GM18502 (cell line): ENCODE data around the gene CCSER2.

Experiments
- ATAC-seq: cut with Tn5 transposase; IDR thresholded peaks from one replicate; pipeline ENCODE4 v1.9.1; 2021; ENCODE audit warnings: mild to moderate bottlenecking; ENCODE audit not compliant: unreplicated experiment, poor library complexity

The CCSER2 gene

DNA sequence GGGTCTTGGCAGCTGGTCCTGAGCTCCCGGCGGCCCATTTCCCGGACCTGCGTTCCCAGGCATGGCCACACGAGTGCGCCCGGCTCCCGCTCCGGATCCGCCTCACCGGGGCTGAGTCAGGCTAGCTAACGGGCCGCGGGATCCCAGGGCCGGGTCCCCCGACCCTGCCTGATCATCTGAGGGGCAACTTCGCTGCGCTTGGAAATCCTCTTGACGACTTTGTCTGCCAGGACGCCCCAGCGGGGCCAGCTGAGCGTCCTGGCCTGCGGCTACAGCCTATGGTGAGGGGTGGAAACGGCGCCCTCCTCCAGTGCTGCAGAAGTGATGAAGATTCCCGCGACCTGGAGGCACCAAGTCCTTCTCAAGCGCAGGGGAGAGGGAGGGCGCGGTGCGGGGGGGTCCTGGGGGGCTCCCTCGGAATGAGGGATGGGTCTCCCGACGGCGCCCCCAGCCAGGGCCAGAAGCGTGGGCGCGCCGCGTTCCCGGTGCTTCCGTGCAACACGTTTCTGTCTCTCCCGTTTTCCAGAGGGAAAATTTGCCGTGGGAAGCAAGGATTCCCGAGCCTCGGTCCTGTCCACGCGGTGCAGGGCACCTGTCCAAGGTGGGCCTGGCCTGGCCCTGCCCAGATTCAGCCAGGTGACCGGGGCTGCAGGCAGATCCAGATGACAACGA lies 212.4 kb downstream of the CCSER2 start:
- peak; percentile 93 for ATAC-seq

DNA sequence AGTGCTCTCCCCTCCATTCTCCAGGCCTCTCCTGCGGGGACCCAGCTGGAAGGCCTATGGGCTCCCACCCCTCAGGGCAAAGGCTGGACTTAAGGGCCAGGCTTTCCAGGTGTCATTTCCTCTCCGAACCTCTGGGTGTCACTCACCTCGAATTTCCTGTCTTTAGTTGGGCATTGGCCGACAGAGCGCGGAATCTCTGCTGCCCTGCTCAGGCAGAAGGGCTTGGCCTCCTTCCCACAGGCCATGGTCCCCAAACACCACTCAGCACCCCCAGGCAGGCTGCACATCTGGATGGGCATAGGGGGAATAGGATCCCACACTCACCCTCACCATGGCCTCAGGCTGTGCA lies 212.9 kb downstream of the CCSER2 start:
- no peak for ATAC-seq

DNA sequence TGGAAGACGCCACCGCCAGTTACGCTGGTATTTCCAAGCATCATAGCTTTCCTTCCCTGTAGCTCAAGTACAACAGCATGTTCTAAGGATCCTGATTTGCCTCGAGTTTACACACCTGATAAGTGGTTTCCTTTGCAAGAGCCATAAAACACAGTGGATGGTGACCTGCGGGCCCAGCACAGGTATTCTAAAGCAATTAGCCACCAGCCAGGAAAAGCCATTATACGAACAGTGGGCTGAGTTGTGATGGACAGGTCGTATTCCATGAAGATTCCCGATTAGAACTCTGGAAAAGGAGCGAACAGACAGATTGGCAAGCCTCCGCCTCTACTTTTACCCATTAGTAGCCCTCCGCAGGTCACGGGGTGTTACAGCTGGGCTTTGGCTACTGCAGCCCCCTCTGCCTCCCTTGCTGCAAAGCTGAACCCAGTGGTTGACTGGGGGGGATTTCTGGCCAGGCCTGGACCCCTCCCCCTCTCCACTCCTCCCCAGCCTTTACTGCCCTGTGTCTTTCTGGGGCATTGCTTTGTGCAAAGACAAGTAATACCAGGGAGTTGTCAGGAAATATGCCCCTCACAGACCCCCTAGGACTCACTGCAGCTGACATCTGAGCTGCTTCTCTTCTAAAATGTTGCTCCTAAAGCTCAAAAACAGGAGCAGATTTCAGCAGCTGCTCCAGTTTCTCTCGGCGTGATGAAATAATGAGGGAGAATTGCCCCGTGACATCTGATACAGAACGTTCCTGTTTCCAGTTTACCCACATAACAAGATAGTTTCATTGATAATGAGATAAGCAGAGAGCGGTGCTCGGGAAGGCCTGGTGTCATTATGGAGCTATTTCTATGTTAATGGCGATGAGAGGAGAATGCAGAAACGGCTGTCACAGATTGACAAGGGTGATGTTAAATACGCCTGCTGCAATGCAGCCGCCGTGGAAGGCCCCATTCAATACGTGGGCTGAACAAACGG lies 214.4 kb downstream of the CCSER2 start:
- no peak for ATAC-seq

DNA sequence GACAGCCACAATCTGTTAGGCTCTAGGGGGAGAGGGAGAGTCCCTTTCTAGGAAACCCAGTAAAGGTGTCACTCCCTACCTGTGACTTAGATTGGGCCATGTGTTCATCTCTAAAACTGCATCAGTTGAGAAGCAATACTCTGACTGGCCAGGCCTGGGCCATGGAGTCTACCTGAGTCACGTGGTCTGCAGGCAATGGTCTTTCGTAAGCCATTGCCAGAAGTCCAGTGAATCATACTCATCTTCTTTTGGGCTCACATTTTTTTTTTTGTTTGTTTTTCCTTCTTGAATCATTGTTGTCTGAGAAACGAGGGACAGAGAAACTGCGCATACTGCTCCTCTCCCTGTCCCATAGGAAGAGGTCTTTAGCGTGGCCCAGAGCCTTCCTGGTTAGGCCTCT lies 215.6 kb downstream of the CCSER2 start:
- no peak for ATAC-seq

DNA sequence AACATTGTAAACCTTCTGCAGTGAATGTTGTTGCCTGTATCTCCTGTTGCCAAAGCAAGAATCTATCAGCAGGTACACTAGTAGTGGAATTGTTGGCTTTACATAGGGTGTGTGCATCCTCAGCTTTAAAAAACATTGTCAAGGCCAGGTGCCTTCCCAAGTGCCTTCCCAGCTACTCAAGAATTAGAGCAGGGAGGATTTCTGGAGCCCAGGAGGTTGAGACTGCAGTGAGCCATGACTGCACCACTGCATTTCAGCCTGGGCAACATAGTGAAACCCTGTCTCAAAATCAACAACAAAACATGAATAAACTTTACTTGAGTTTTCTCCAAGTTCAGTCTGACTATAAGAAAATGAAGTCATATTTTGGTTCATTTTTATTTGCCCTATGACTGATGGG lies 217.3 kb downstream of the CCSER2 start:
- no peak for ATAC-seq

DNA sequence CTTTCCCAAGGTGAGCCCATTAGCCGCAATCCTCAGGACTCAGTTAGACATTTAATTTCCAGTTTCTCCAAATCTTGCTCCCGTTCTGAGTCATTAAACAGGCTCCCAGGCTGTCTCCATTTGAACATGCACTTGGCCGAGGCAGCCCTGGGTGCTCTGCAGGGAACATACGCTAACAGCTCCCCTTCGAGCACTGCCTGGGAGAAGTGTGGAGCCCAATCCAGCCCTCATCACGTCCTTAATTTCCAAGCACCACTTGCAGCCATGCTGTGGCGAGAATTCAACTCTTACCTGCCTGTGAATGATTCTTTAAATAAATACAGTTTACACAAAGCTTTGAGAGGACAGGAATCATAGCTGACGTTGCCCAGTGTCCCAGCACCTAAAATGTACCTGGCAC lies 218.2 kb downstream of the CCSER2 start:
- no peak for ATAC-seq

DNA sequence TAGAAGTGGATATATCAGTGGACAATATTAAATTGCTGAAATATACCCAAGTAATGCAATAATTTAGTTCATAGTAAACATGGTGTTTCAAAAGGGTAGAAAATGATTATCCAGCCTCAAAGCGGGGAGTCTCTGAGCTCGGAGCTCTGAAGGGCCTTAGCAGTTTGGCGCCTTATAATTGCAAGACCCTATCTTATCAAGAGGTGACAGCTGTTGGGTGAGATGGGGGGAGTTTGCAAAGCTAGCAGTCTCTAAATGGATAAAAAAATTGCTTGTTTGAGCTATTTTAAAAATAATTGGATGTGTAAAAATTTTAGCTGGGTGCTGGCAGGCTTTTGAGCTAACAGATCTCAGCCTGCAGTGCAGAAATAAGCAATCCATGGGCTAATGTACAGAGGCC lies 219.2 kb downstream of the CCSER2 start:
- ATAC-seq, result no peak

DNA sequence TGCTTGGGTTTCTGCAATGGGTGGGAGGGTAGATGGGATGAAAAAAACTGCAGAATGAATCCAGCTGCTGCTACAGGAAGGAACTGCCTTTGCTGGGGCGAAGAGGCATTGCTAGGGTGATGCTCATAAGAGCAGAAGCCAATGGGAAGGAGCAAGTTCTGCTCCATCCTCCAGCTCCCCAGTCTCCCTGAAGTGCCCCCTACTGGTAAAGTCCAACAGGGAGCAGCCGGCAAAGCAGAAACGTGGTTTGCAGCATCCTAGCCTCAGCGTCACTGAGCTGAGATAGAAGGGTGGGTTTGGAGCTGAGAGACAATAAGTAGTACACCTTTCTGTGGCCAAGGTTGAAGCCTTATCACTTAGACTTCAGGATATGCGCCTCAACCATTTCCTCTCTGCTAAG lies 220.5 kb downstream of the CCSER2 start:
- ATAC-seq, result no peak

DNA sequence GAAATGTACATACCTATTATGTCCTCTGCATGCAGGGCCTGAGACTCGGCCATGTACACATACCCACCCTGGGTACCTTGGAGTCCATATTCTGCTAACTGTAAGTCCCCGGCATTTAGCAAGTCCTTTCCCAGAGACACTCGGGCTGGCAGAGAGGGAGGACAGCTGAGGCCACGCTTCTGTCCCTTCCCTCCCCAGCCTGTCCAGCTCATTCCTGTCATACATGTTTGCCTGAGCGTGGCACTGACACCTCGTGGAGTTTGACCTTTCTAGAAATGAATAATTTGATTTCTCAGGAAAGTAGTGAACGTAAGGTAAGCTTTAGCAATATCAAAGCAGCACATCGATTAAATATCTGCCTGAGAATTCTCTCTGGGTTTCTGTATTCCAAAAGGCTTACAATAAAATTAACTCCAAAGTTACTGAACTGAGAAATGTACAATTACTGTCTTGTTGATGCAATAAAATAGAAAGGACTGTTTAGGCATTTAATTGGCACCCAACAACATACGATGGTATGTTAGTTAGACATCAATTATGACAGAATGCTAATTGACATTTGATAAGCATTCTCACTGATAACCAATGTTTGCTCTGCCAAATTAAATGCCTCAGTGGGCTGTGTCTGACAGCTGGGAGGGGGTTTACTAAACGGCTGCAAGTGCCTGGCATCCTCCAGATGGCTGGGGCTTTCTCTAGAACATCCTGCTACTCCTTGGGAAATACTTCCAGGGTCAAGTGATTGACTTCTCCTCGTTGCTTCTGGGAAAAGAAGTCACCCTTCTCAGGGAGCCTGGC lies 221.2 kb downstream of the CCSER2 start:
- ATAC-seq, result no peak

DNA sequence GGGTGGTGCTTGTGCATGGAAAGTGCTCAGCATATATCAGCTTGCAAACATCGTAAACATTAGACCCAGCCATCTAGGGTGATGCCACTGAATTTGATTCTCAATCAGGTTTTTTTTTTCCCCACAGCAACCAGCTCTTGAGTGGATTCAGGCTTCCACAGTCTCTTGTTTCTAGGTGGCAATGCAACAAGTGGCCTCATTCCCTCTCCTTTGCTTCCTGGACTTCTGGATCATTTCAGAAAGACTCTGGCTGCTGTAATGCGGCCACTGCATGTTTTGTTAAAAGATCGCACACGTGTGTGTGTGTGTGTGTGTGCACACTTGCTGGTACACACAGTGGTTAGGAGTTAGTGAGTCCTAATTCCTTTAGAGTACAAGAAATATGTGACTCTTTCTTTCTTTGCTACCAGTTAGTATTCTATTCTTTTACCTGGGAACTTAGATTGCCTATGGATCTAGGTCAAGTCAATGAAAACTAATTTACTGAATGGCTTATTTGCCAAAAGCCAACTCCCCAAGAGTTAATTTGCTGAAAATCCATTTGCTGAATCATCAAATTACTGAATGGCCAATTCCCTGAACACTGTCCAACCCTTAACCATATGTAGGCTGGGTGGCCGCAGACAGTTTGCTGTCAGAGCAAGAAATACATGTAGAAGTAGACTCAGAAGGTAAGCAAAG lies 222.5 kb downstream of the CCSER2 start:
- no peak for ATAC-seq

DNA sequence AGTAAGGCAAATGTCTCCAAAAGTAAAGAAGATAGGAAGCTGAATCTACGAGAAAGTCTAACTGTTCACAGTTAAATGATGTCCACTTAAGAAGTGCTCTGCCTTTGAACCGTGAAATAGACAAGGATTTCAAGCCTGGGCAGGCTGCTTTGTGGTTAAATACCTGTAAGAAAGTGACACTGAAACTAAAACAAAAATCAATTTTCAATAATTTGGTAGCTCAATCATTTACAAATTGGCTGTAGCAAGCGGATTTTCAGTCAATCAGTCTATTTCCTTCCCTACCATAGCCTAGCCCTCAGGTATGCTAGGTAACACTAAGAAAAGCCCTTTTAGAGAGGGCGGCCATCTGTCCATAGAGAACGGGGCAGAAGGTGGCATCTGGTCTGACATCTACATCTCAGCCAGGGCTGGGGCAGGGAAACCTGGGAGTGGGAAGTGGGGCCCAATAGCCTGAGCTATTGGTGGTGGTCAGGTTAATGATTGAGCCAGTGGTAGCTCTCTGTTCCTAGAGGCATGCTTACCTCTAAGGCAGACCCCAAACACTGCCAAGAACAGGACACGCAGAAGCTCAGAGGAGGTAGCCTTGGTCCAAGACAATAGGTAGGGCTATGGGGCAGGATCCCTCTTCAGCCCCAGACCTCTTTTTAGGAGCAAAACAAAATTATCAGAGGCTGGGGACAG lies 223.2 kb downstream of the CCSER2 start:
- no peak for ATAC-seq

DNA sequence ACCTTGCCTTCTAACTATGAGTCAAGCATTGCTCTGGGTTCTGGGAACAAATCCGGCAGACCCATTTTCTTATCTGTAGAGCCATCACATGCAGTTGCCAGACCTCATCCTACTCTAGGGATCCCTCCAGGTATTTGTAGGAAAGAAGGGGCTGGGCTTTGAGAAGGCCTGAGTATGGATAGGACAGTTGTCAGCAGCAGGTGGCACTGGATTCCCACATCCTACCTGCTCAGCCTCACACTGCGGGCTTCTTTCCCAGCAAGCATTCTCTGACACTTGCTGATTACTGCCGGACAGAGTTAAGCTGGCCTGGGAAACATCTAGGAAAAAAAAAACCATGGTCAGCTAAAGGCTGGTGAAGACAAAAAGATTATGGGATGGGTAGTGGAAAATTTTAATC lies 224.1 kb downstream of the CCSER2 start:
- ATAC-seq, result no peak

DNA sequence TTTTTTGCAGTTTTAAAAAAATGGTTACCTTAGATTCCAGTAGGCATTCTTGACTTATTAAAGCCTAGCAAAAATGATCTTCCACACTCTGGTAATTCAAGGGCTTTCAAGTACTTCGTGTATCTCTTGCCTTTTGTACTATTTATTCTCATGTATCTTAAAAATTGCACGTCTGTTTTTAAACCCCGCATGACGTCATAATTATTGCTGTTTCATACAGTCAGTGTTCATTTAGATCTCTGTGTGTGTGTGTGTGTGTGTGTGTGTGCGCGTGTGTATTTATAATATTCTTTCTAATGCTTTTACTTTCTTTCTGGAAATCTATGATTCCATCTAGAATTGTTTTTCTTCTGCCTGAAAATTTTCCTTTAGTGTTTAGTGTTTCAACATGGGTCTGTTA lies 234.2 kb downstream of the CCSER2 start:
- no peak for ATAC-seq

DNA sequence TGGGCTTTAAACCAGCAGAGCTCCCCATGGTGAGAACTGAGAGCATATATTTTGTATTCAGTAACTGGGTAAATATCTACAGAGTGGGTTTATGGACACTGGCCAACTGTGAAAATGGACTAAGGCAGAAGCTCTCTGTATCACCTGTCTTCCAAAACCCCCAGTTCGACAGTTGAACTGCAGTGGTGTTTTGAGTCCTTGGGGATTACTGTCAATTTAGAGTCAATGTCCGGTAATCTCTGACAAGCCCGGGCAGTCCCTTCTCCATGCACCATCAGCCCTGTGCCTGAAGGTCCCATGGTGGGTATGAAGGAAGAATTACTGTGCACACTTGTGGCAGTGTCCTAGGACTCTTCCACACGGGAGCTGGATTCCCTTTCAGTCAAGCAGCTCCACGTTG lies 235.0 kb downstream of the CCSER2 start:
- ATAC-seq, result peak; percentile 76

DNA sequence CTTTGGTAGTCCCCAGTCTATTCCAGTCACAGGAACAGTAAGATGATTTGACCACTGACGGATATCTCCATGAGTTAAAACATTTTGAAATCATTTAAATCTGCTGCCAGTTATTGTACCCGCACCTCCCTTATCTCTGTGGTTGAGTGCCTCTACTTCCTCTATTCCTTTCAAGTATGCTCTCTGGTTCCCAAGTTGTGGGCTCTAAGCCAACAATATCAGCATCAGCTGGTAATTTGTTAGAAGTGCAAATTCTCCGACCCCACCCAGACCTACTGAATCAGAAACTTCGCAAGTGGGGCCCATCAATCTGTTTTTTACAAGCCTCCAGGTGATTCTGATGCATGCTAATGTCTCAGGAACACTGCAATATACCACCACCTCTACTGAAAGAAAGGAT lies 235.5 kb downstream of the CCSER2 start:
- peak; percentile 54 for ATAC-seq

DNA sequence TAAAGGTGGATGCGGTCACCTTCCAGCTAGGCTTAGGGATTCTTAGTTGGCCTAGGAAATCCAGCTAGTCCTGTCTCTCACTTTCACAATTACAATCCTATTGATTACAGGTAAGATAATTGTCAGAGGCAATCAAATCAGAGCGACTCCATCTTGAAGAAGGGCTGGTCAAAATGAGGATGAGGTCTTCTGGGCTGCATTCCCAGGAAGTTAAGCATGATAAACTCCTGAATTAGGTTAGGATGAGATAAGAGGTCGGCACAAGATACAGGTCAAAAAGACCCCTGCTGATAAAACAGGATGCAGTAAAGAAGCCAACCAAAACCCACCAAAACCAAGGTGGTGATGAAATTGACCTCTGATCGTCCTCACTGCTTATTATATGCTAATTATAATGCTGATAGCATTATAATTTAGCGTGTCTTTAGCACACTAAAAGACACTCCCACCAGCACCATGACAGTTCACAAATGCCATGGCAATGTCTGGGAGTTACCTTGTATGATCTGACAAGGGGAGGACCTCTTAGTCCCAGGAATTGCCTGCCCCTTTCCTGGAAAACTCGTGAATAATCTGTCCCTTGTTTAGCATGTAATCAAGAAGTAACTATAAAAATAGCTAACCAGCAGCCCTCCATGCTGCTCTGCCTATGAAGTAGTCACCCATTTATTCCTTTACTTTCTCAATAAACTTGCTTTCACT lies 237.6 kb downstream of the CCSER2 start:
- no peak for ATAC-seq

DNA sequence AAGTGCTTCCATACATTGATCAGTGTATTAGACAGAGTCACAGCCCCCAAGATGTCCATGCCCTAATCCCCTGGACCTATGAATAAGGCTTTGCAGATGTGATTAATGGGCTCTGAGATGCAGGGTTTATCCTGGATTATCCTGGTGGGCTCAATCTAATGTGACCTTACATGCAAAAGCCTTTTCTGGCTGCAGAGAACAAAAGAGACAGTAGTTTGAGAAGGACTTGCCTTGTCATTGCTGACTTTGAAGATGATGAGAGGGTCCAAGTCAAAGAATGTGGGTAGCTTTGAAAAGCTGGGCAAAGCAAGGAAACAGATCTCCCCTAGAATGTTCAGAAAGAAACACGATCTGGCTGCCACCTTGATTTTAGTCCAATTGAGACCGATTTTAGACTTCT lies 238.7 kb downstream of the CCSER2 start:
- ATAC-seq, result no peak
